Measurements from ENCODE around the gene GP2.

DNA sequence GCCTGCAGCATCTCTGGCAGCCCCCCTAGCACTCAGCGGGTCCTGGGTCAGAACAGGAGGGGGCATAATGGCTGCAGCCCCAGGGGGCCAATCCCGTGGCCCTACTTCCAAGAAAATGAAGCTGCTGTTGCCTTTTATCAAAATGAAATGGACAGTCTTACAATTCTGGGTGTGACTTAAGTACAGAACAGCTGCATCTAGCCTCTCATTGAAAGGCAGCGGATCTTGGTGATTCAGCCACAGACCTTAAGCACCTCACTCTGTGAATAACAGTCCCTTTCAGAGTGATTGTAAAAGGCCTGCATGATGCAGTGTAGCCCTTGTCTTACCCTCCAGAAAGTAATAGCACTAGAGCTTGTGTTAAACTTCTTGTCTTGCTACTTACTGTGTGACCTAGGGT, 36.7 kb upstream of the GP2 start:
- TF ChIP-seq, protein P1, sequence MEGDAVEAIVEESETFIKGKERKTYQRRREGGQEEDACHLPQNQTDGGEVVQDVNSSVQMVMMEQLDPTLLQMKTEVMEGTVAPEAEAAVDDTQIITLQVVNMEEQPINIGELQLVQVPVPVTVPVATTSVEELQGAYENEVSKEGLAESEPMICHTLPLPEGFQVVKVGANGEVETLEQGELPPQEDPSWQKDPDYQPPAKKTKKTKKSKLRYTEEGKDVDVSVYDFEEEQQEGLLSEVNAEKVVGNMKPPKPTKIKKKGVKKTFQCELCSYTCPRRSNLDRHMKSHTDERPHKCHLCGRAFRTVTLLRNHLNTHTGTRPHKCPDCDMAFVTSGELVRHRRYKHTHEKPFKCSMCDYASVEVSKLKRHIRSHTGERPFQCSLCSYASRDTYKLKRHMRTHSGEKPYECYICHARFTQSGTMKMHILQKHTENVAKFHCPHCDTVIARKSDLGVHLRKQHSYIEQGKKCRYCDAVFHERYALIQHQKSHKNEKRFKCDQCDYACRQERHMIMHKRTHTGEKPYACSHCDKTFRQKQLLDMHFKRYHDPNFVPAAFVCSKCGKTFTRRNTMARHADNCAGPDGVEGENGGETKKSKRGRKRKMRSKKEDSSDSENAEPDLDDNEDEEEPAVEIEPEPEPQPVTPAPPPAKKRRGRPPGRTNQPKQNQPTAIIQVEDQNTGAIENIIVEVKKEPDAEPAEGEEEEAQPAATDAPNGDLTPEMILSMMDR (IDR thresholded peaks at IDR 0.05; ENCODE audit: borderline replicate concordance, extremely low read depth, low read length, poor library complexity, severe bottlenecking): no peak
- TF ChIP-seq EZH2 (IDR thresholded peaks at IDR 0.05; ENCODE audit: borderline replicate concordance, low read depth, low read length, severe bottlenecking): no peak

Measured in DND-41 (cell line).